GM18498 (cell line): ENCODE results near the gene PGAP1.
A peak's percentile ranks its signal among the peaks of the same experiment; 100 is the strongest.

Source experiments
- ATAC-seq: cut with Tn5 transposase; IDR thresholded peaks from one replicate; pipeline ENCODE4 v1.9.1; 2021; ENCODE audit warnings: mild to moderate bottlenecking, moderate library complexity; ENCODE audit not compliant: unreplicated experiment

Gene PGAP1

DNA sequence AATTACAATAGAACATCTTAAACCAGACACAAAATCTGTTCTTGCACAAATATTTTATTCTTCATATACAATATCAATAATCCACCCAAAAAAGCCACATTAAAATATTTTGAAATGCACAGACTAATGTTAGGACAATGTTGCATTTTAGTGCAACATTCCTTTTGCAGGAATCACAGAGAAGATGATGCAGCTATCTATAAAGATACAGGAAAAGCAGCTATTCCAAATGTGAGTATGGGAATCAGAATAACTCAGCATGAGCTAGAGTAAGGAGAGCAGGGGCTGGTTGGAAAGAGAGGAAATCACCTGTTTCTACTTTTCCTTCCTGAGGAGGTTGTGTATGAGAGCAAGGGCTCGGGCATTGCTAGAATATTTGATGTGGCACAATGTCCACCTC, 122.1 kb downstream of the PGAP1 start:
- ATAC-seq, result no peak

DNA sequence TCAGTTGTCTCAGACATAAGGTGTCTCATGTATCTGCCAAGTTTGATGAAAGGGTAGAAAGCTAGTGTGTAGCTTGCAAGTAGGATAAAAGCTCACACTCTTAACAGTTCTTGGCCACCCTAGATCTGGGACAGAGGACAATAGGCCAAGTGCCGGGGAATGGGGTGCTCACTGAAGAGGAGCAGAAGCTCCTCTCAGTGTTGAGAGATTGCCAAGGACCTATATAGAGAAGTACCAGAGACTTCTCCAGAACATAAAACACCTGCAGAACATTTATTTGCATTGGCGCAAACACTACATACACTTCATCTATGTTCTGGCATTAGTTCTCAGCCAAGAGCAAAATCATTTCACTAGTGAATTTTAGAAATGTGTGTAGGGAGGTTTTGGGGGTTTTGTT, 124.1 kb downstream of the PGAP1 start:
- no peak for ATAC-seq

DNA sequence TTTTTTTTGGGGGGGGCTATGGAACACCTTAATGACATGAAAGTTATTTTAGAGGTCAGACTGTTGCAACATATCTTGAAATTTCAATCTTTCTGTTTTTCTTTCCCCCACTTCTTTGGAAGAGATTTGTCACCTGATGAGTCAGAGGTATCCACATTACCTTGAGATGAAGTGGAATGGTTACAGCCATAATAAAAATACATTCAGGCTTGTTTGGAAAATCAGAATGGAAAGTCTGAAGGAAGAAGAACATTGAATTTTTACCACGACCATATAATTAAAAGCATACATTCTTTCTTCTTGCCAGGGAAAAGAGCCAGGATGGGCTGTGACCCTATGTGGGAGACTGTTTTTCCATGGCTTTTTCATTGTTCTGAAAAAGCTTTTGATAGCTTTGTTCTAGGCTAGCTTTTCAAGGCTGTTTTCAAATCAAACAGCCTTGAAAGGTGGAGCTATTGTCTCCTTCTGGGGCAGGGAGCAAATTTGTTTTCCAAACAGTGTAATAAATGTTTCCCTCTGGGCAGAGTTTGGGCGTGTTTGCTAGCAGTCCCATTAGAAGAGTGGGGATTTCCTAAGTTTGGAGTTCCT, 124.7 kb downstream of the PGAP1 start:
- ATAC-seq, result no peak

DNA sequence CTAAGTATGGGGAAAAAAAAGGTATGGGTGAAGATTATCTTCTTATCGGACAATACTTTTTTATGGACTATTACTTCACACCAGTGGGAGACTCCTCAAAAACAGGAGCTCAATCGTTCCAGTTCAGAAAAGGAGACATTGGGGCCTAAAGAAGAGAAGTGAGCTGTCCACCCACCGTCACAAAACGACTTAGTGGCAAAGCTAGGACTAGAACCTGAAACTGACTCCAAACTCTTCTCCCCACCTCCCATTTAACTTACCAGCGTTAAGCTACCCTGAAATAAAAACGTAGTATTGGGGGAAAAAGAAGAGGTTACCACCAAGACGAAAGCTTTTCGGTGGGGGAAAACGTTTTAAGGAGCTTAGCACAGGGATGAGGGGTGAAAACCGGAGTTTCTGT, 127.5 kb downstream of the PGAP1 start:
- ATAC-seq, result peak; percentile 6

DNA sequence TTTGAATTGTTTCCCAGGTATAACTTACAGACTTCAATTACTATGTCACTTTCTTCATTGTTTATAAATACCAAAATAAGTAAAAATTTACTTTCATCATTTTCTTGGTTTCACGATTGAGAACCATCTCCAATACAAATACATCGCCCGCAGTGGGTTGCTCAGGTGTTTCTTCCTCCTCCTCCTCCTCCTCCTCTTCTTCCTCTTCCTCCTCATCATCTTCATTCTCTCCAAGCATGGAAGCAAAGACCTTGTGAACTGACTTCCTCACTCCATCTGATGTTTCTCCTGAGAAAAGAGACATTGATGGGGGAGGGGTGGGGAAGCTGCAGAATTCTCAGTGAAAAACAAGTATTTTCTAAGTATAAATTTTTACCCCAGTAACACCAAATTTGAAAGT, 133.6 kb downstream of the PGAP1 start:
- no peak for ATAC-seq

DNA sequence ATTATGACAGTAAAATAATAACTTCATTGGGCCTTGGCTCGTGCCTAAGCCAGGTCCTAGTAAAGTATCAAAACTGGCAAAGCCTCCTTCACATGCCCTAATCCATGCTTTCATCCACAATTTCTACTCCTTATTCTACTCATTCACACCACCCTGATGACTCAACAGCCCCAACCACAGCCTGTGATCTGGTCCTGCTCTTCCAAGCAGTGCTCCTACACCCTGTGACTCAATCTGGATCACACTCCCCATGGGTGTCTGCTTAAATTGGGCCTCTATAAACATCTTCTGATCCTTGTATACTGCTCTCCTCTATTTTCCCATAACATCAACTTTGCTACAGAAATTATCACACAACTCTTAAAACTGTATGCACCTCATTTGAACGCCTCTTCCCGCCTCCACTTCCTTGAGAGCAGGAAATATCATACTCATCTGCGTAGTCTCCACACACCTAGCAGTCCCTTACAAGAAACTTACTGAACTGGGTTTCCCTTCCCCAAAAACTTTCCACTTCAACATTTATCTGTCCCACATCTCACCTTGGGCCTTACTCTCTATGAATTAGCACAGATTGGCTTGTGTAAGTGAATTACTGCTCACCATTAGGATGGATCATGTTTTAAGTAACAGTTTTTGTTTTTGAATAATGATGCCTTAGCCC, 142.9 kb downstream of the PGAP1 start:
- peak; percentile 67 for ATAC-seq
